Renal cortical epithelial cell (primary cell): ENCODE measurements around the gene SMARCB1. TPM values are rescaled to one million over a fixed set of nuclear protein-coding genes. Genes with fewer than 3 reads are reported as not detected.

ENCODE experiments used
- DNase-seq: peaks from one replicate; pipeline ENCODE4 v3.0.0-alpha.2; 2011; ENCODE audit warnings: low read depth
- total RNA-seq: library from RNA; depleted of rRNA; stranded (reverse); fragments of >200 nt; gene quantifications from 2 replicates; pipeline ENCODE4 v1.2.3, GENCODE V29; 2014

Gene SMARCB1
- total RNA-seq, 1 donor from 2014 or later, result 35.2 TPM

GRCh38 chr22:23884140-23884539, 97.4 kb downstream of the SMARCB1 start:
- DNase-seq, result no peak

Other genes starting within 250 kb of the SMARCB1 start
- gene IGLL1, start 206.7 kb upstream of the SMARCB1 start, total RNA-seq, result not detected in 2 replicates
- 0.35 TPM in 1 of 2 replicates, not detected in the other for gene DRICH1, start 154.6 kb upstream of the SMARCB1 start, total RNA-seq
- not detected in 2 replicates for gene RGL4, start 96.0 kb upstream of the SMARCB1 start, total RNA-seq
- gene ZNF70, start 35.9 kb upstream of the SMARCB1 start, total RNA-seq, result 0.87 and 4.3 TPM in 2 replicates
- not detected in 2 replicates for gene VPREB3, start 32.5 kb upstream of the SMARCB1 start, total RNA-seq
- not detected in 2 replicates for gene C22orf15, start 24.0 kb upstream of the SMARCB1 start, total RNA-seq
- gene CHCHD10, start 19.0 kb upstream of the SMARCB1 start, total RNA-seq, result 0.69 and 8.3 TPM in 2 replicates
- 8.4 and 12.3 TPM in 2 replicates for gene MMP11, start 14.1 kb upstream of the SMARCB1 start, total RNA-seq
- gene DERL3, start 52.0 kb downstream of the SMARCB1 start, total RNA-seq, result 0.17 and 0.30 TPM in 2 replicates
- 18.2 and 22.8 TPM in 2 replicates for gene SLC2A11, start 70.9 kb downstream of the SMARCB1 start, total RNA-seq
- 213 and 324 TPM in 2 replicates for gene MIF, start 107.4 kb downstream of the SMARCB1 start, total RNA-seq
- gene GSTT2B, start 174.2 kb downstream of the SMARCB1 start, total RNA-seq, result 3.0 and 4.7 TPM in 2 replicates
- gene DDTL, start 179.9 kb downstream of the SMARCB1 start, total RNA-seq, result 1.6 and 1.7 TPM in 2 replicates
- 124 and 130 TPM in 2 replicates for gene DDT, start 187.5 kb downstream of the SMARCB1 start, total RNA-seq
- gene GSTT2, start 193.2 kb downstream of the SMARCB1 start, total RNA-seq, result 0.20 TPM in 1 of 2 replicates, not detected in the other
- not detected in 2 replicates for gene GSTT4, start 218.5 kb downstream of the SMARCB1 start, total RNA-seq
- 13.0 and 57.3 TPM in 2 replicates for gene CABIN1, start 224.3 kb downstream of the SMARCB1 start, total RNA-seq